ENCODE data around the gene ACLY.
"Not testable (repeated sequence)": the region's sequence is repeated elsewhere in the genome, so short reads cannot be mapped to it uniquely, and the experiment has no call there.

ACLY gene

GRCh38 chr17:41835214-41835799 lies 83.4 kb downstream of the ACLY start:
- Histone ChIP-seq H3K79me2 (ENCODE audit: insufficient read depth, low read length) (no peaks in the 10 kb centered on the region), H3F3A (ENCODE audit: insufficient read depth, low read length) (no peaks in the 10 kb centered on the region), H2AFZ (ENCODE audit: low read length) (no peak overlapping the region), H3K27me3 (ENCODE audit: insufficient read depth, low read length) (peaks cover 2% of the 10 kb centered on the region; the same call in 1 of the 2 replicates), H3K27ac (ENCODE audit: low read depth, low read length, poor library complexity, severe bottlenecking) (no peak overlapping the region), H3K4me2 (ENCODE audit: low read length) (peak overlapping the region; percentile 66), H3K4me1 (ENCODE audit: insufficient read depth, low read length, severe bottlenecking) (peaks cover 16% of the 10 kb centered on the region), H3K36me3 (ENCODE audit: insufficient read depth, low read length) (peaks cover 23% of the 10 kb centered on the region), H3K9me2 (ENCODE audit: low read depth, low read length) (no peaks in the 10 kb centered on the region), H4K20me1 (ENCODE audit: insufficient read depth, low read length) (no peaks in the 10 kb centered on the region), H3K4me3 (ENCODE audit: low read depth, low read length, poor library complexity, severe bottlenecking) (peak overlapping the region; percentile 94), H3K9ac (ENCODE audit: low read length) (peak overlapping the region; percentile 86), H3K9me3 (ENCODE audit: low read length) (no peaks in the 10 kb centered on the region)
- TF ChIP-seq CTCF (IDR thresholded peaks at IDR 0.05; ENCODE audit: low read length) (no peak), EZH2 (IDR thresholded peaks at IDR 0.05; ENCODE audit: borderline replicate concordance, low read length) (no peak)

GRCh38 chr17:41829961-41830360 lies 88.8 kb downstream of the ACLY start:
- H3K79me2 ChIP-seq (ENCODE audit: insufficient read depth, low read length); H3K9ac ChIP-seq (ENCODE audit: low read length); H3K4me3 ChIP-seq (ENCODE audit: low read depth, low read length, poor library complexity, severe bottlenecking); H4K20me1 ChIP-seq (ENCODE audit: insufficient read depth, low read length); H3K27ac ChIP-seq (ENCODE audit: low read depth, low read length, poor library complexity, severe bottlenecking); H3K27me3 ChIP-seq (ENCODE audit: insufficient read depth, low read length); H2AFZ ChIP-seq (ENCODE audit: low read length); H3F3A ChIP-seq (ENCODE audit: insufficient read depth, low read length); H3K4me2 ChIP-seq (ENCODE audit: low read length); H3K9me3 ChIP-seq (ENCODE audit: low read length); H3K4me1 ChIP-seq (ENCODE audit: insufficient read depth, low read length, severe bottlenecking); H3K9me2 ChIP-seq (ENCODE audit: low read depth, low read length): not testable (repeated sequence)
- H3K36me3 ChIP-seq (ENCODE audit: insufficient read depth, low read length), result peaks cover 53% of the 10 kb centered on the region

DNA sequence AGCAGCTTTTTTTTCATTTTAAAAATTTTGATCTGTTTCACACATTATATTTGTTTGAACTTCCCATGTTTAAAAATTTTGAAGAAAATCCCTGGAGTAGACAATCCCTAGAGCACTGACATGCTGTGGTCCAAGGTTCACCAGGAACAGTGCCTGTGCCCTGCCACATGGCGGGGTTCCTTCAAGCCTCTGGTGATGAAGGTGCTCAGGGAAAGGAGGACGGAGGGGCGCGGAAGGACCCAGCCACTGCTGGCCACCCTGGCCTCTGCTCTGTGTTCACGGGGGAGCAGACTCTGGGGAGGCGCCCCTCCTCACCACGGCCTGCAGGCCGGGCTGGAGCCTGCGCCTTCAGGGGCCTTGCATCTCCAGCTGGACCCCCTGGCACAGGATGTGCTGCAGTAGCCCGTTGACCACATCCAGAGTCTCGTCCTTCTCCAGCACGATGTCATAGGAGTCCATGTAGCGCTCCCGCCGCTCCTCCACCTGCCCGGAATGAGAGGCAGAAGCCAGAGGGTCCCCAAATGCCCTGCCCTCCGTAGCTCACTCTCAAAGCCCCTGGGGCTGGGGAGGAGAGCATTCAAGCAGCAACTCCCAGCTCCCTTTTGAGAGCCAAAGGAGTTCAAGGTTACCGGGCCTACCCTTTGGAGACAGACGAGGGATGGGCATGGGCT lies 93.4 kb downstream of the ACLY start:
- Histone ChIP-seq H4K20me1 (ENCODE audit: insufficient read depth, low read length) (no peaks in the 10 kb centered on the region), H2AFZ (ENCODE audit: low read length) (no peak overlapping the region), H3K9me3 (ENCODE audit: low read length) (no peaks in the 10 kb centered on the region), H3K9me2 (ENCODE audit: low read depth, low read length) (no peaks in the 10 kb centered on the region), H3K4me3 (ENCODE audit: low read depth, low read length, poor library complexity, severe bottlenecking) (no peak overlapping the region), H3K9ac (ENCODE audit: low read length) (no peak overlapping the region), H3K36me3 (ENCODE audit: insufficient read depth, low read length) (peaks cover 35% of the 10 kb centered on the region), H3K4me2 (ENCODE audit: low read length) (no peak overlapping the region), H3K27me3 (ENCODE audit: insufficient read depth, low read length) (no peaks in the 10 kb centered on the region), H3F3A (ENCODE audit: insufficient read depth, low read length) (no peaks in the 10 kb centered on the region), H3K4me1 (ENCODE audit: insufficient read depth, low read length, severe bottlenecking) (no peaks in the 10 kb centered on the region), H3K27ac (ENCODE audit: low read depth, low read length, poor library complexity, severe bottlenecking) (no peak overlapping the region), H3K79me2 (ENCODE audit: insufficient read depth, low read length) (no peaks in the 10 kb centered on the region)
- no peak for TF ChIP-seq CTCF (IDR thresholded peaks at IDR 0.05; ENCODE audit: low read length)
- TF ChIP-seq EZH2 (IDR thresholded peaks at IDR 0.05; ENCODE audit: borderline replicate concordance, low read length), result no peak

- Histone ChIP-seq H3K27ac (ENCODE audit: low read depth, low read length, poor library complexity, severe bottlenecking) (no peak overlapping the region), H4K20me1 (ENCODE audit: insufficient read depth, low read length) (no peaks in the 10 kb centered on the region), H3K9ac (ENCODE audit: low read length) (no peak overlapping the region), H3K9me2 (ENCODE audit: low read depth, low read length) (no peaks in the 10 kb centered on the region), H3K79me2 (ENCODE audit: insufficient read depth, low read length) (no peaks in the 10 kb centered on the region), H3K4me2 (ENCODE audit: low read length) (no peak overlapping the region), H3K4me1 (ENCODE audit: insufficient read depth, low read length, severe bottlenecking) (peaks cover 2% of the 10 kb centered on the region), H2AFZ (ENCODE audit: low read length) (no peak overlapping the region), H3K4me3 (ENCODE audit: low read depth, low read length, poor library complexity, severe bottlenecking) (no peak overlapping the region), H3K27me3 (ENCODE audit: insufficient read depth, low read length) (0 out of 2 replicates have a peak, but pooled peaks cover 4% of the 10 kb centered on the region), H3K36me3 (ENCODE audit: insufficient read depth, low read length) (peaks cover 23% of the 10 kb centered on the region), H3K9me3 (ENCODE audit: low read length) (no peaks in the 10 kb centered on the region), H3F3A (ENCODE audit: insufficient read depth, low read length) (no peaks in the 10 kb centered on the region)
- TF ChIP-seq EZH2 (IDR thresholded peaks at IDR 0.05; ENCODE audit: borderline replicate concordance, low read length) (no peak), CTCF (IDR thresholded peaks at IDR 0.05; ENCODE audit: low read length) (no peak)
Measured at GRCh38 chr17:41824086-41824485, 94.7 kb downstream of the ACLY start.

All from OCI-LY1 (cell line).